ENCODE data around the gene CCDC159. TPM values are rescaled to one million over a fixed set of nuclear protein-coding genes. Genes with fewer than 3 reads are reported as not detected.
"Not testable (repeated sequence)": the region's sequence is repeated elsewhere in the genome, so short reads cannot be mapped to it uniquely, and the experiment has no call there.

CCDC159 gene
- total RNA-seq, 1 experiment from 2014 or later: 18.2 TPM

- TF ChIP-seq, protein P1, sequence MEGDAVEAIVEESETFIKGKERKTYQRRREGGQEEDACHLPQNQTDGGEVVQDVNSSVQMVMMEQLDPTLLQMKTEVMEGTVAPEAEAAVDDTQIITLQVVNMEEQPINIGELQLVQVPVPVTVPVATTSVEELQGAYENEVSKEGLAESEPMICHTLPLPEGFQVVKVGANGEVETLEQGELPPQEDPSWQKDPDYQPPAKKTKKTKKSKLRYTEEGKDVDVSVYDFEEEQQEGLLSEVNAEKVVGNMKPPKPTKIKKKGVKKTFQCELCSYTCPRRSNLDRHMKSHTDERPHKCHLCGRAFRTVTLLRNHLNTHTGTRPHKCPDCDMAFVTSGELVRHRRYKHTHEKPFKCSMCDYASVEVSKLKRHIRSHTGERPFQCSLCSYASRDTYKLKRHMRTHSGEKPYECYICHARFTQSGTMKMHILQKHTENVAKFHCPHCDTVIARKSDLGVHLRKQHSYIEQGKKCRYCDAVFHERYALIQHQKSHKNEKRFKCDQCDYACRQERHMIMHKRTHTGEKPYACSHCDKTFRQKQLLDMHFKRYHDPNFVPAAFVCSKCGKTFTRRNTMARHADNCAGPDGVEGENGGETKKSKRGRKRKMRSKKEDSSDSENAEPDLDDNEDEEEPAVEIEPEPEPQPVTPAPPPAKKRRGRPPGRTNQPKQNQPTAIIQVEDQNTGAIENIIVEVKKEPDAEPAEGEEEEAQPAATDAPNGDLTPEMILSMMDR (IDR thresholded peaks at IDR 0.05; ENCODE audit: unreplicated experiment): no peak
- ChIA-PET CTCF (interaction anchor here (0.7 to 1.9 kb wide), 4 partner anchors 10 to 130 kb away, joined by 3 to 9 read pairs (median 3); partner anchors contain the start of gene PRKCSH), POLR2A (interaction anchor here (0.9 to 1.8 kb wide), 2 partner anchors 34 to 76 kb away, joined by 3 to 5 read pairs; no protein-coding TSS in a partner anchor)
- H3K9me3 Mint-ChIP-seq (ENCODE audit: unreplicated experiment): no peaks in the 10 kb centered on the region
- no TSS peak for BruUV-seq (replicated peaks)
- intact Hi-C loops (cut with micrococcal nuclease): no loop called here
- H3K36me3 Mint-ChIP-seq (ENCODE audit: insufficient read depth, unreplicated experiment): no peaks in the 10 kb centered on the region
- no peak overlapping the region for H3K4me3 Mint-ChIP-seq (ENCODE audit: unreplicated experiment)
- H3K4me1 Mint-ChIP-seq (ENCODE audit: insufficient read depth, unreplicated experiment): no peaks in the 10 kb centered on the region
- no peaks in the 10 kb centered on the region for H3K27me3 Mint-ChIP-seq (ENCODE audit: insufficient read depth, unreplicated experiment)
- DNase-seq (ENCODE audit: unreplicated experiment): no peak
- no peak overlapping the region for H3K27ac Mint-ChIP-seq (ENCODE audit: low read depth, unreplicated experiment)
These were observed 41.4 kb upstream of the CCDC159 start for GRCh38 chr19:11304936-11305335.

DNA sequence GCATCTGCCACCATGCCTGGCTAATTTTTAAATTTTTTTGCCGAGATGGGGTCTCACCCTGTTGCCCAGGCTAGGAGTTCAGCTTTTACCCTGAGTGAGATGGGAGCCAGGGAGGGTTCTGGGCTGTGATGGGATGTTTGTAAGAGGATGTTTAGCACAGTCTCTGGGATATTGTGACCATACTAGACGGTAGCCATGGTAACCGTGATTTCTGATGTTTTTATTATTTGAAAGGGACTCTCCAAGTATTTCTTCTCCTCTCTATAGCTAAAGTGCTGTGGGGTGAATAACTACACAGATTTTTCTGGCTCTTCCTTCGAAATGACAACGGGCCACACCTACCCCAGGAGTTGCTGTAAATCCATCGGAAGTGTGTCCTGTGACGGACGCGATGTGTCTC is 40.0 kb upstream of the CCDC159 start:
- Mint-ChIP-seq H3K27me3 (ENCODE audit: insufficient read depth, unreplicated experiment) (no peaks in the 10 kb centered on the region), H3K4me3 (ENCODE audit: unreplicated experiment) (no peak overlapping the region), H3K9me3 (ENCODE audit: unreplicated experiment) (no peaks in the 10 kb centered on the region), H3K4me1 (ENCODE audit: insufficient read depth, unreplicated experiment) (no peaks in the 10 kb centered on the region), H3K27ac (ENCODE audit: low read depth, unreplicated experiment) (no peak overlapping the region), H3K36me3 (ENCODE audit: insufficient read depth, unreplicated experiment) (no peaks in the 10 kb centered on the region)
- BruUV-seq (replicated peaks): no TSS peak
- intact Hi-C loops (cut with micrococcal nuclease): no loop called here
- POLR2A ChIA-PET: interaction anchor here (0.8 to 1.8 kb wide), 2 partner anchors 9 to 13 kb away, joined by 3 to 5 read pairs; no protein-coding TSS in a partner anchor
- DNase-seq (ENCODE audit: unreplicated experiment): no peak
- CTCF ChIA-PET: interaction anchor here (0.6 to 1.9 kb wide), 3 partner anchors 12 to 292 kb away, joined by 3 to 9 read pairs (median 4); no protein-coding TSS in a partner anchor
- TF ChIP-seq, protein P1 (IDR thresholded peaks at IDR 0.05; ENCODE audit: unreplicated experiment): no peak

DNA sequence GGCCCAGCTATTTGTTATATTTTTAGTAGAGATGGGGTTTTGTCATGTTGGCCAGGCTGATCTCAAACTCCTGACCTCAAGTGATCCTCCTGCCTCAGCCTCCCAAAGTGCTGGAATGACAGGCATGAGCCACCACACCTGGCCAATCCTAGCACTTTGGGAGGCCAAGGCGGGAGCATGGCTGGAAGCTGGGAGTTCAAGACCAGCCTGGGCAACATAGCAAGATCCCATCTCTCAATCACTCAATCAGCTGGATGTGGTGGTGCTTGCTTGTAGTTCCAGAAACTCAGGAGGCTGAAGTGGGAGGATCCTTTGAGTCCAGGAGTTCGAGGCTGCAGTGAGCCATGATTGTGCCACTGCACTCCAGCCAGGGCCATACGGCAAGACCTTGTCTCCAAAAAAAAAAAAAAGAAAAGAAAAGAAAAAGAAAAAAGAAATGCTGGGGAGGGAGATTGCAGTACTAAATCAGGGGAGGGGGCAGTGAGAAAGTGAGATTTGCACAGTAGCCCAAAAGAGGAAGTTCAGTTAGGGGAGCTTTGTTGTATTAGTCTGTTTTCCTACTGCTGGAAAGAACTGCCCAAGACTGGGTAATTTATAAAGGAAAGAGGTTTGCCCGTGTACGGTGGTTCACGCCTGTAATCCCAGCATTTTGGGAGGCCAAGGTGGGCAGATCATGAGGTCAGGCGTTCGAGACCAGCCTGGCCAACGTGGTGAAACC is 25.9 kb upstream of the CCDC159 start:
- DNase-seq (ENCODE audit: unreplicated experiment); H3K27ac Mint-ChIP-seq (ENCODE audit: low read depth, unreplicated experiment); intact Hi-C loops (cut with micrococcal nuclease); H3K27me3 Mint-ChIP-seq (ENCODE audit: insufficient read depth, unreplicated experiment); CTCF ChIA-PET; H3K9me3 Mint-ChIP-seq (ENCODE audit: unreplicated experiment); BruUV-seq (replicated peaks); H3K4me3 Mint-ChIP-seq (ENCODE audit: unreplicated experiment): not testable (repeated sequence)
- POLR2A ChIA-PET: interaction anchor here (0.5 to 2.8 kb wide), 6 partner anchors 10 to 123 kb away, joined by 3 to 13 read pairs (median 6); partner anchors contain the start of genes CCDC159, RAB3D and TMEM205
- H3K4me1 Mint-ChIP-seq (ENCODE audit: insufficient read depth, unreplicated experiment): peaks cover 17% of the 10 kb centered on the region
- peaks cover 40% of the 10 kb centered on the region for H3K36me3 Mint-ChIP-seq (ENCODE audit: insufficient read depth, unreplicated experiment)

DNA sequence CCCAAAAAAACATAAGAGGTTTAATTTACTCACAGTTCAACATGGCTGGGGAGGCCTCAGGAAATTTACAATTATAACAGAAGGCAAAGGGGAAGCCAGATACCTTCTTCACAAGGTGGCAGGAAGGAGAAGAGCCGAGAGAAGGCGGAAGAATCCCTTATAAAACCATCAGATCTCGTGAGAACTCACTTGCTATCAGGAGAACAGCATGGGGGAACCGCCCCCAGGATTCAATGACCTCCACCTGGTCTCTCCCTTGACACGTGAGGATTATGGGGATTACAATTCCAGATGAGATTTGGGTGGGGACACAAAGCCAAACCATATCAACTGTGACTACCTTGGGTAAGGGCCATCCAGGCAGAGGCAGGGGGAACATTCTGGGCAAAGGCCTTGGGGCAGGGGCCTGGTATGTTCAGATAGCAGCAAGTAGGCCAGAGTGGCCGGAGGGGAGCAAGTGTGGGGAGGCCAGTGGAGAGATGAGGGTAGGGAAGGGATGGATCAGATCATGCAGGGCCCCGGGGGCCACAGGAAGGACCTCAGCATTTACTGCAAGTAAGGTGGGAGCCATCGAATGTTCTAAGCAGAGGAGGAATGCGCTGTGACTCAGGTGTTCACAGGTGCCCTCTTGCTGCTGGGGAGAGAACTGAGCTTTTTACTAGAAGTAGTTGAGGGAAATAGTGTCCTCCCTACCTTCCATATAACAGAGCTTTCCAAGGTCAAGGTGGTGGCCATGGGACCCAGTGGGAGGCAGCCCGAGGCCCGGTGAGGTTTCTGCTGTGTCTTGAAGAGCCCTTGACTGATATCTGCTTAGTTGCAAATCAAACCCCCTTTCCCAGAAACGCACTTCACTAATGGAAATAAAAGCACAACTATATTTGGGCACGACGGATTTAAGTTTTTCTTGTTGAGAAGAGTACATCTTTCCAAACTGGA is 24.9 kb upstream of the CCDC159 start:
- ChIA-PET CTCF (interaction anchor here (0.6 to 1.4 kb wide), 2 partner anchors 25 to 367 kb away, joined by 3 to 5 read pairs; partner anchors contain the start of genes CCDC159 and TMEM205), POLR2A (interaction anchor here (0.7 to 4.8 kb wide), 3 partner anchors 11 to 24 kb away, joined by 3 to 33 read pairs (median 7); partner anchors contain the start of genes CCDC159, RAB3D and TMEM205)
- no TSS peak for BruUV-seq (replicated peaks)
- no peak for DNase-seq (ENCODE audit: unreplicated experiment)
- Mint-ChIP-seq H3K27ac (ENCODE audit: low read depth, unreplicated experiment) (no peak overlapping the region), H3K36me3 (ENCODE audit: insufficient read depth, unreplicated experiment) (peaks cover 40% of the 10 kb centered on the region), H3K4me3 (ENCODE audit: unreplicated experiment) (no peak overlapping the region), H3K27me3 (ENCODE audit: insufficient read depth, unreplicated experiment) (no peaks in the 10 kb centered on the region), H3K4me1 (ENCODE audit: insufficient read depth, unreplicated experiment) (peaks cover 17% of the 10 kb centered on the region), H3K9me3 (ENCODE audit: unreplicated experiment) (no peaks in the 10 kb centered on the region)
- TF ChIP-seq, protein P1 (IDR thresholded peaks at IDR 0.05; ENCODE audit: unreplicated experiment): no peak
- intact Hi-C loops (cut with micrococcal nuclease): no loop called here

All from MCF 10A (cell line).